ENCODE data around the gene CSPG5.

GRCh38 chr3:47573190-47574172 is 5.2 kb downstream of the CSPG5 start:
- TF ChIP-seq GATA2 (IDR thresholded peaks at IDR 0.05; ENCODE audit: low read depth, low read length) (no peak), GATA3 (IDR thresholded peaks at IDR 0.05; ENCODE audit: low read depth, low read length) (no peak)

Data from SH-SY5Y (cell line).